CD4-positive, alpha-beta T cell (primary cell): ENCODE data around the gene GADL1. TPM values are rescaled to one million over a fixed set of nuclear protein-coding genes. Genes with fewer than 3 reads are reported as not detected.

Source experiments
- ATAC-seq: fragments of 200-7000 bp; cut with Tn5 transposase; one replicate; pipeline ENCODE4 v1.10.0; 2022; ENCODE audit warnings: mild to moderate bottlenecking; ENCODE audit not compliant: poor library complexity
- CTCF ChIA-PET: fragments of 350-600 bp; sonication (Branson Sonifier 250); formaldehyde crosslinking; loops from one replicate; lab custom pipeline; 2021; ENCODE audit warnings: antibody characterized with exemption, inconsistent platforms; lab: Charles Lee
- POLR2A ChIA-PET: fragments of 350-600 bp; sonication (Branson Sonifier 250); formaldehyde crosslinking; loops from one replicate; lab custom pipeline; 2021; ENCODE audit warnings: antibody characterized with exemption, inconsistent platforms; lab: Charles Lee
- DNase-seq, 14 experiments: peaks; one replicate each; pipeline ENCODE4 v3.0.0-alpha.2; 2013 to 2020; ENCODE audit warnings: mixed read lengths in 2 of 14
- H3K27ac ChIP-seq, 2 donors: one replicate each; pipeline versions ENCODE4 v1.5.1 to v1.7.0; 2013; ENCODE audit warnings: low read length in 2 of 2, low read depth in 1 of 2, mild to moderate bottlenecking in 1 of 2
- H3K27me3 ChIP-seq, 2 experiments: 1 replicate in 1 of 2; 2 replicates in 1 of 2; pipeline versions ENCODE4 v1.6.1 to v1.7.0; 2013; ENCODE audit warnings: low read length in 2 of 2, control low read depth in 1 of 2, mild to moderate bottlenecking in 1 of 2, moderate library complexity in 1 of 2; ENCODE audit not compliant: insufficient read depth in 2 of 2, control insufficient read depth in 1 of 2
- H3K36me3 ChIP-seq: one replicate; pipeline ENCODE4 v1.6.1; 2013; ENCODE audit warnings: low read length, control low read depth; ENCODE audit not compliant: insufficient read depth
- H3K4me1 ChIP-seq: one replicate; pipeline ENCODE4 v1.6.1; 2013; ENCODE audit warnings: low read length, control low read depth; ENCODE audit not compliant: insufficient read depth
- H3K4me3 ChIP-seq: one replicate; pipeline ENCODE4 v1.5.1; 2013; ENCODE audit warnings: mild to moderate bottlenecking, low read length, moderate library complexity
- H3K9me3 ChIP-seq, 2 experiments: 1 replicate in 1 of 2; 2 replicates in 1 of 2; pipeline versions ENCODE4 v1.6.1 to v1.7.0; 2013; ENCODE audit warnings: low read length in 2 of 2, mild to moderate bottlenecking in 2 of 2, control low read depth in 1 of 2, moderate library complexity in 1 of 2; ENCODE audit not compliant: control insufficient read depth in 1 of 2, insufficient read depth in 1 of 2
- H3K27ac Mint-ChIP-seq: one replicate; pipeline ENCODE4 v1.8.0; 2020; ENCODE audit warnings: mixed read lengths
- H3K27me3 Mint-ChIP-seq: one replicate; pipeline ENCODE4 v1.8.0; 2021; ENCODE audit warnings: mixed read lengths
- H3K36me3 Mint-ChIP-seq: one replicate; pipeline ENCODE4 v1.8.0; 2021; ENCODE audit warnings: low read depth, mixed read lengths
- H3K4me1 Mint-ChIP-seq: one replicate; pipeline ENCODE4 v1.8.0; 2021; ENCODE audit warnings: low read depth, mixed read lengths
- H3K4me3 Mint-ChIP-seq: one replicate; pipeline ENCODE4 v1.8.0; 2020; ENCODE audit warnings: mild to moderate bottlenecking, mixed read lengths
- H3K9me3 Mint-ChIP-seq: one replicate; pipeline ENCODE4 v1.8.0; 2020; ENCODE audit warnings: mixed read lengths
- intact Hi-C, 2 experiments: fragments of 100-400 bp; cut with DNase I in 1 of 2; cut with micrococcal nuclease in 1 of 2; formaldehyde crosslinking; loops; one replicate each; pipeline versions ENCODE4 v1.15.1 to v1.9.0; 2023 to 2025; cut with DNase I, micrococcal nuclease
- total RNA-seq, 174 experiments: library from RNA in 2 of 174; stranded (reverse) in 2 of 174; gene quantifications; one replicate each; pipeline ENCODE4 v1.2.3 and lab custom pipeline; 2021 to 2026
- TF ChIP-seq, protein P1 (sequence below): fragments of 200-600 bp; IDR thresholded peaks from one replicate; pipeline ENCODE4 v1.8.0; 2022; ENCODE audit warnings: antibody characterized with exemption, mild to moderate bottlenecking

The GADL1 gene
- total RNA-seq, 2 experiments from 2014 or later, result not detected

GRCh38 chr3:30872879-30873278 lies 21.6 kb downstream of the GADL1 start:
- POLR2A ChIA-PET, result no interaction called here
- no peaks in the 10 kb centered on the region for H3K4me1 Mint-ChIP-seq
- DNase-seq, result no peak
- no peaks in the 10 kb centered on the region for H3K9me3 Mint-ChIP-seq
- no peak overlapping the region for H3K4me3 Mint-ChIP-seq
- H3K36me3 Mint-ChIP-seq, result no peaks in the 10 kb centered on the region
- H3K4me1 ChIP-seq, result no peaks in the 10 kb centered on the region
- no peak overlapping the region for H3K27ac ChIP-seq
- H3K36me3 ChIP-seq, result no peaks in the 10 kb centered on the region
- intact Hi-C loops, result no loop called here
- no peaks in the 10 kb centered on the region for H3K27me3 ChIP-seq
- no peaks in the 10 kb centered on the region for H3K27me3 Mint-ChIP-seq
- H3K27ac Mint-ChIP-seq, result no peak overlapping the region
- H3K4me3 ChIP-seq, result no peak overlapping the region
- ATAC-seq, result no peak
- H3K9me3 ChIP-seq, result no peaks in the 10 kb centered on the region
- CTCF ChIA-PET, result no interaction called here
- TF ChIP-seq, protein P1, sequence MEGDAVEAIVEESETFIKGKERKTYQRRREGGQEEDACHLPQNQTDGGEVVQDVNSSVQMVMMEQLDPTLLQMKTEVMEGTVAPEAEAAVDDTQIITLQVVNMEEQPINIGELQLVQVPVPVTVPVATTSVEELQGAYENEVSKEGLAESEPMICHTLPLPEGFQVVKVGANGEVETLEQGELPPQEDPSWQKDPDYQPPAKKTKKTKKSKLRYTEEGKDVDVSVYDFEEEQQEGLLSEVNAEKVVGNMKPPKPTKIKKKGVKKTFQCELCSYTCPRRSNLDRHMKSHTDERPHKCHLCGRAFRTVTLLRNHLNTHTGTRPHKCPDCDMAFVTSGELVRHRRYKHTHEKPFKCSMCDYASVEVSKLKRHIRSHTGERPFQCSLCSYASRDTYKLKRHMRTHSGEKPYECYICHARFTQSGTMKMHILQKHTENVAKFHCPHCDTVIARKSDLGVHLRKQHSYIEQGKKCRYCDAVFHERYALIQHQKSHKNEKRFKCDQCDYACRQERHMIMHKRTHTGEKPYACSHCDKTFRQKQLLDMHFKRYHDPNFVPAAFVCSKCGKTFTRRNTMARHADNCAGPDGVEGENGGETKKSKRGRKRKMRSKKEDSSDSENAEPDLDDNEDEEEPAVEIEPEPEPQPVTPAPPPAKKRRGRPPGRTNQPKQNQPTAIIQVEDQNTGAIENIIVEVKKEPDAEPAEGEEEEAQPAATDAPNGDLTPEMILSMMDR, result no peak

GRCh38 chr3:30871720-30872119 lies 22.7 kb downstream of the GADL1 start:
- Mint-ChIP-seq H3K27me3 (no peaks in the 10 kb centered on the region), H3K4me1 (no peaks in the 10 kb centered on the region), H3K9me3 (no peaks in the 10 kb centered on the region), H3K4me3 (no peak overlapping the region), H3K36me3 (no peaks in the 10 kb centered on the region), H3K27ac (no peak overlapping the region)
- no peaks in the 10 kb centered on the region for H3K36me3 ChIP-seq
- no peak overlapping the region for H3K4me3 ChIP-seq
- CTCF ChIA-PET, result no interaction called here
- H3K4me1 ChIP-seq, result no peaks in the 10 kb centered on the region
- H3K27ac ChIP-seq, result no peak overlapping the region
- ATAC-seq, result no peak
- POLR2A ChIA-PET, result no interaction called here
- TF ChIP-seq, protein P1, result no peak
- H3K9me3 ChIP-seq, result no peaks in the 10 kb centered on the region
- intact Hi-C loops, result no loop called here
- DNase-seq, result no peak
- no peaks in the 10 kb centered on the region for H3K27me3 ChIP-seq

DNA sequence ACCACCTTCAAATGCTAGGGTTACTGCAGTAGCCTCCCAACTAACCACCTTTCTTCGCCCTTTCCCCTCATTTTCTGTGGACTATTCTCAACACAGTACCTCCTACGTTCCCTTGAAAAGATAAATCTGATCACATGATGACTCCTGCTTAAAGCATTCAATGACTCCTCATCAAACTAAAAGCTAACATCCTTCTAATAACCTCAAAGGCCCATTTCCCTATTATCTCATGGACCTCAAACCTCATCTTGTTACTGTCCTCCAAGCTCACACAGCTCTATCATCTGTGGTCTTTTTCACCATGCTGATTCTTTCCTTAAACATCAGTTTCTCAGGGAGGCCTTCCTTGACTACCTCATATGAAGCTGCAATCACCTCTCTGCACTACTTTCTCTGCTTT lies 29.6 kb downstream of the GADL1 start:
- intact Hi-C loops, result no loop called here
- no peaks in the 10 kb centered on the region for H3K4me1 Mint-ChIP-seq
- H3K27me3 Mint-ChIP-seq, result peaks cover 6% of the 10 kb centered on the region
- no peaks in the 10 kb centered on the region for H3K4me1 ChIP-seq
- H3K36me3 Mint-ChIP-seq, result no peaks in the 10 kb centered on the region
- DNase-seq (no peak), ATAC-seq (no peak)
- no peaks in the 10 kb centered on the region for H3K36me3 ChIP-seq
- TF ChIP-seq, protein P1, result no peak
- H3K27me3 ChIP-seq, result no peaks in the 10 kb centered on the region
- H3K4me3 Mint-ChIP-seq, result no peak overlapping the region
- H3K27ac ChIP-seq, result no peak overlapping the region
- no peak overlapping the region for H3K4me3 ChIP-seq
- H3K9me3 Mint-ChIP-seq, result no peaks in the 10 kb centered on the region
- ChIA-PET CTCF (no interaction called here), POLR2A (no interaction called here)
- H3K27ac Mint-ChIP-seq, result no peak overlapping the region
- no peaks in the 10 kb centered on the region for H3K9me3 ChIP-seq
